Progenitor cell of endocrine pancreas (in vitro differentiated cells): ENCODE results near the gene NPC1. TPM values are rescaled to one million over a fixed set of nuclear protein-coding genes. Genes with fewer than 3 reads are reported as not detected.

ENCODE experiments used
- DNase-seq: peaks from one replicate; pipeline ENCODE4 v3.0.0; 2021; ENCODE audit warnings: low spot score; ENCODE audit not compliant: unreplicated experiment
- H3K27ac Mint-ChIP-seq: 2 replicates; pipeline ENCODE4 v1.8.0; 2021; ENCODE audit warnings: mild to moderate bottlenecking, moderate library complexity, mixed read lengths
- H3K27me3 Mint-ChIP-seq: 2 replicates; pipeline ENCODE4 v1.8.0; 2021; ENCODE audit warnings: mixed read lengths
- H3K36me3 Mint-ChIP-seq: 2 replicates; pipeline ENCODE4 v1.8.0; 2022; ENCODE audit warnings: mixed read lengths; ENCODE audit not compliant: insufficient read depth
- H3K4me1 Mint-ChIP-seq: 2 replicates; pipeline ENCODE4 v1.8.0; 2021; ENCODE audit warnings: low read depth, mixed read lengths
- H3K4me3 Mint-ChIP-seq: 2 replicates; pipeline ENCODE4 v1.8.0; 2021; ENCODE audit warnings: low read depth, mild to moderate bottlenecking, moderate library complexity, mixed read lengths
- H3K9me3 Mint-ChIP-seq: 2 replicates; pipeline ENCODE4 v1.8.0; 2021; ENCODE audit warnings: low read depth, mixed read lengths
- CTCF ChIP-seq: fragments of 200-600 bp; sonication (generic); IDR thresholded peaks from one replicate; pipeline ENCODE4 v1.5.0; 2021; ENCODE audit warnings: antibody characterized with exemption, mild to moderate bottlenecking; ENCODE audit not compliant: unreplicated experiment
- total RNA-seq: library from RNA; stranded (reverse); gene quantifications from 2 replicates; pipeline ENCODE4 v1.2.1, GENCODE V29; 2021

NPC1 gene
- total RNA-seq, 1 donor from 2014 or later: 35.1 TPM

GRCh38 chr18:23570912-23571504 is 15.3 kb downstream of the NPC1 start:
- Mint-ChIP-seq H3K27ac (no peak overlapping the region), H3K36me3 (peaks cover 22% of the 10 kb centered on the region), H3K4me3 (no peak overlapping the region), H3K27me3 (no peaks in the 10 kb centered on the region), H3K4me1 (peaks cover 6% of the 10 kb centered on the region), H3K9me3 (no peaks in the 10 kb centered on the region)
- no peak for TF ChIP-seq CTCF
- no peak for DNase-seq

- peaks cover 6% of the 10 kb centered on the region for H3K4me1 Mint-ChIP-seq
- H3K36me3 Mint-ChIP-seq: peaks cover 24% of the 10 kb centered on the region
- H3K4me3 Mint-ChIP-seq: no peak overlapping the region
- no peak for DNase-seq
- no peaks in the 10 kb centered on the region for H3K9me3 Mint-ChIP-seq
- no peak for TF ChIP-seq CTCF
- H3K27ac Mint-ChIP-seq: no peak overlapping the region
- H3K27me3 Mint-ChIP-seq: no peaks in the 10 kb centered on the region
These were observed 16.8 kb downstream of the NPC1 start for GRCh38 chr18:23569299-23570063.

- Mint-ChIP-seq H3K4me1 (peaks cover 6% of the 10 kb centered on the region), H3K27ac (no peak overlapping the region), H3K9me3 (no peaks in the 10 kb centered on the region), H3K4me3 (no peak overlapping the region), H3K36me3 (peaks cover 27% of the 10 kb centered on the region), H3K27me3 (no peaks in the 10 kb centered on the region)
- no peak for TF ChIP-seq CTCF
- no peak for DNase-seq
These were observed 17.8 kb downstream of the NPC1 start for GRCh38 chr18:23568281-23569138.

- Mint-ChIP-seq H3K4me1 (peaks cover 6% of the 10 kb centered on the region), H3K4me3 (no peak overlapping the region), H3K9me3 (no peaks in the 10 kb centered on the region), H3K27ac (no peak overlapping the region), H3K36me3 (peaks cover 27% of the 10 kb centered on the region), H3K27me3 (no peaks in the 10 kb centered on the region)
- no peak for DNase-seq
- no peak for TF ChIP-seq CTCF
These were observed 18.6 kb downstream of the NPC1 start for GRCh38 chr18:23567671-23568070.

- TF ChIP-seq CTCF: no peak
- Mint-ChIP-seq H3K27me3 (no peaks in the 10 kb centered on the region), H3K4me3 (no peak overlapping the region), H3K36me3 (peaks cover 31% of the 10 kb centered on the region), H3K9me3 (no peaks in the 10 kb centered on the region), H3K27ac (no peak overlapping the region), H3K4me1 (peaks cover 6% of the 10 kb centered on the region)
- no peak for DNase-seq
These were observed 20.3 kb downstream of the NPC1 start for GRCh38 chr18:23565916-23566547.
